HG03135 (cell line): ENCODE measurements around the gene FMN2.

ENCODE experiments used
- ATAC-seq: cut with Tn5 transposase; IDR thresholded peaks from one replicate; pipeline ENCODE4 v1.9.1; 2021; ENCODE audit warnings: mild to moderate bottlenecking, moderate library complexity; ENCODE audit not compliant: unreplicated experiment

FMN2 gene

GRCh38 chr1:240468656-240469055 lies 377.0 kb downstream of the FMN2 start:
- no peak for ATAC-seq

GRCh38 chr1:240474133-240474614 lies 382.5 kb downstream of the FMN2 start:
- ATAC-seq: no peak

DNA sequence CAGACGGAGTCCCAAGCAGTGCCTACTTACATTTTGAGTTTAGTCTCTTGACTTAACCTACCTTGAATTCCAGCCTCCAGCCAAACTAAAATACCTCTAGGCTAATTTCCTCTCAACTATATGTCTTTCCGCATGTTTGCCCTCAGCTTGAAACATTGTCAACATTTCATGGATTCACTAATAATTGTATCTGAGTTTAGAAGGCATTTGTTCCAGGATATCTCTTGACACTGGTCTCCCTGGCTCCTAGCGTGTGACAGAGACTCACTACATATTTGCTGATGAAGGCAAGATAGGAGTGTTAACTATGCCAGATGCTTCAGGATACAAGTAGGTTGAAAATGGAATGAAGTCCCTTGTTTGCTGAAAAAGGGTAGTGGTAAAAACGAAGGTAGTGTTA lies 384.1 kb downstream of the FMN2 start:
- no peak for ATAC-seq

DNA sequence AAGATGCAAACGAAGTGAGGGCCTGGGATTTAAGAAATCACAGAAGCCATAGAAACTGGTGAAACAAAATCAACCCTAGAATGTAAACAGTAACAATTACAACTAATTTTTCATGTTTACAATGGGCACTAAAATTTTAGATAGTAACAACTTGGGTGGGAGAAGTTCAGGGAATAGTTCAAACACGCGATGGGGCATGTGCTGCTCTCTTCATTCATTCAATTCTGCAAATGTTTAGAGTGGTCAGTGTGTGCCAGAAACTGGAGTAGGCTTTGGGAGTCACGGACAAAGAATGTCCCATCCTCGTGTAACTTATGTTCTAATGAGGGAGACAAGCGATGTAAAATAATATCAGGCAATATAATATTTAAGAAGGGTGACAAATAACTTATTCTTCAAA lies 386.9 kb downstream of the FMN2 start:
- no peak for ATAC-seq

GRCh38 chr1:240484804-240485443 lies 393.2 kb downstream of the FMN2 start:
- no peak for ATAC-seq

GRCh38 chr1:240486611-240487010 lies 394.9 kb downstream of the FMN2 start:
- ATAC-seq: no peak

- no peak for ATAC-seq
Observed at GRCh38 chr1:240487493-240487892, 395.8 kb downstream of the FMN2 start.

DNA sequence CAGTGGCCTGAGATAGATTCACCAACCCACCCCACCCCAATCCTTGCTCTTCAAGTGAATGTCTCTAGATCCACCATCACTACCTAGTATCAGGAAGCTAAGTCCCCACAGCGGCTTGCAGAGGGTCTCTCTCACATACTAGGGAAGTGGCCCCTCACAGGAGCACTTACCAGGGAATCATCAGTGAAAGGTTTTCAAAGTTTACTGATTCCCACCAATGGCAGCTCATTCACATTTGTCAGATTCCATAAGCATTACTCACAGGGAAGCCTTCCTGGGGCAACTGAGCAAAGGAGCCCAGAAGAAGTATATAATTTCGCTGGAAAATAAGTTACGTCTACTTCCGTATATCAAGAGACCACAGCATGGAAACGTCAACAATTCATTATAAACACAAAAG lies 399.5 kb downstream of the FMN2 start:
- no peak for ATAC-seq

DNA sequence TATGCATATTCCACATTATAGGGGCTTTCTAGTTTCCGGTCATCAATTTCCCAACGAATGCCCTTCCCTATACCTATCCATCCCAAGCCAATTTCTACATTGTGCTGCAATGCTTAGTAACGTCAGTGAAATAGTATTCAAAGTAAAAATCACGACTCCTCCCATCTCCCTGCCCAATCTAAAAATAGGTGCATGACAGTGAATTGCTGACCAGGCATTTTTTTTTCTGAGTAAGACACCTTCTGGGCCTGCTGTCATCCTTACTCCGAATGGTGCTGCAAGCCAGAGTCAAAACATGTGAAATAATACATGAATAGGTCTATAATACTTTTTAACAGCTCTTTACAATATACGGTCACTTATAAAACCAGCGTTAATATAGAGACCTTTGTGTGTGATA lies 400.1 kb downstream of the FMN2 start:
- ATAC-seq: no peak

GRCh38 chr1:240492832-240493440 lies 401.3 kb downstream of the FMN2 start:
- no peak for ATAC-seq

DNA sequence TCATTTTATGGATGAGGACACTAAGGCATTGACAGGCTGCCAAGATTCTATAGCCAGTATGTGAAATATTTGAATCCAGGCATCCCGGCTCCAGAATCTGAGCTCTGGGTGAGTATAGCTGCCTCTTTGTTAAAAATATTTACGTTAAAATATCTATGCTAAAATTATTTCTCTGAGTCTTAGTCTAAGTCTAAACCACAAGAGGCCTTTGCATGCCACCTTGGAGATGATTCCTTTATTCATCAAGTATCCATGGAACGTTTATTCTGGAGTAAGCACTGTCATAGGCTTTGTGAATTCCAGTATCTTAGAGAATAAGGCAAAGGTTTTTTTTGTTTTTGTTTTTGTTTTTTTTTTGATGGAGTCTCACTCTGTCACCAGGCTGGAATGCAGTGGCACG lies 403.9 kb downstream of the FMN2 start:
- ATAC-seq: no peak

DNA sequence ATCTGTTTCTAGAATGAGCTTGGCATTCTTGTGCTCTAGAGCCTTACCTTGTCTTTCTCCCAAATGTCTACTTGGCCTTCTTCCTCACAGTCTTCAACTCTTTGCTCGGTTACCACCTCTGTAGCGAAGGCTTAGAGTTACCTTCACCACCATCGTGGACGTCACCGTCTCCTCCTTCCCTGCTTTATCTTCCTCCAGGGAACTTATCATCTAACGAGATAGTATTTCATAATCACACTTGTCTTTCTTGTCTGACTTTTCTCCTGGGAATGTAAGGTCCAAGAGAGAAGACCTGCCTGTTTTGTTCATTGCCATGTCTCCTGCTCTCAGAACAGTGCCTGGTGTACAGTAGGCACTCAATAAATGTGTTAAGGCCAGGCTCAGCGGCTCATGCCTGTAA lies 404.7 kb downstream of the FMN2 start:
- no peak for ATAC-seq

- no peak for ATAC-seq
Observed at GRCh38 chr1:240496941-240497340, 405.3 kb downstream of the FMN2 start.

DNA sequence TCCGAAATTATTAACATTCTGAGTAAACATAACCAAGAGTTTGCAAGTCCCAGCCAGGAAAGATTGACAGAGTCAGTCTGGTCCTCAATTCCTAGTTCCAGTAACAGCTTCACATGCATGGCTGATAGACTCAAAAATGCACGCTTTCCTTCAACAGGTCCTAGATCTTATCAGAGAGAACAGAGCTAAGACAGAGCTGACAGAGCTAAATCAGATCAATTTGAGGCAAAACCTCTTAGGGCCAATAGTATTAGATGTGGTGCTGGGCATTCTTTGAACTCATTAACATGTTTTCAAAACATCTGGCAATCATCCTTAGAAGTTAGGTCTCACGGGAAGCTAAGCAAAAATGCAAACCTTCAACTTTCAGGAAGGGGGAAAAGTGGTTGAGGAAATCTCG lies 406.2 kb downstream of the FMN2 start:
- ATAC-seq: no peak

DNA sequence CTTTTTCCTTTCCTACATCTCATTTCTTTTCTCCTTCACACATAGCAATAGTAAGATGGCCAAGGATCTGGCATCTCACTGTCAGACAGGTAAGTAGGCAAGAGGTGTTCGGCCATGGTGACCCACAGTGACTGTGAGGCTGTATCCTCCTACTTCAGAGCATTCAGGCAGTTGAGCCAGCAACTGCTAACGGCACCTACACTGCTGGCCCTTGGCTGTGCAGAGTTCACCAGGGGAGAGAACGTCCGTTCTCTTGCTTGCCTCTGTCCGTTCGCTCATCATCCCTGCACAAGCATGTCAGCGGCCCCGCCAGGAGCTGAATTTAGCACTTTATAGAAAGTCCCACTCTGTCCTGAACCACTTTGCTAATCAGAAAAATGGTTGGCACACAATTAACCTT lies 406.7 kb downstream of the FMN2 start:
- ATAC-seq: no peak

GRCh38 chr1:240499012-240499411 lies 407.3 kb downstream of the FMN2 start:
- no peak for ATAC-seq

DNA sequence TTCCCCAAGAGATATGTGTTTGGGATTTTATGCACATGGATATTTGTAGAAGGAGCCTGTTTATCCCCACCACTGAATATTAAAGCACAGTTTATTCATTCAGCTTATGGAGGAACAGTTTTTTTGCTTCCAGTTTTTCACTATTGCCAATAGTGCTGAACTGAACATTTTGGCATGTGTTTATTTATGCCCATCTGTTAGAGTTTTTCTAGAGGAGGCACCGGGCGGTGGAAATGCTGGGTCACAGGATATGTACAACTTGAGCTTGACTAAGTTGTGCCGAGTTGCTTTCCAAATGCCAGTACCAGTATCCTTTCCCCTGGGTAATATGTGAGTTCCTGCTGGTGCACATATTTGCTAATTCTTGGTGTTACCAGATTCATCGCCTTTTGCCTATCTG lies 409.0 kb downstream of the FMN2 start:
- no peak for ATAC-seq

GRCh38 chr1:240501115-240501514 lies 409.4 kb downstream of the FMN2 start:
- ATAC-seq: no peak

DNA sequence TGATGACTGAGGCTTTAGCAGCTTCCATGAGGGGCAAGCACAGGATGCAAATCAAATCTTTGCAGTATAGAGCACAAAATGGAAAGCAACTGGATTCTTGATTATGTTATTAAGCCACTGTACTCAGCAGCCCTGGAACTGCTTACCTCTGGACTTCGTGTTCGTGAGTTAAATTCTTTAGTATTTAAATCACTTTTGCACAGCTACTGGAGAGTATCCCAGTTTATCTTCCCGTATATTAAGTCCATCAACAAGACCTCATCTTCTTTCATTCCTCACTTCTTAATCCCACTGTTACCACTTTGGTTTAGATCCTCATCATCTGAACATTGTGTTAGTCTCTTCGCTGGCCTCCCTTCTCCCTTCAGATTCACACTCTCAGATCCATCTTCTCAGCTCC lies 411.4 kb downstream of the FMN2 start:
- ATAC-seq: no peak

DNA sequence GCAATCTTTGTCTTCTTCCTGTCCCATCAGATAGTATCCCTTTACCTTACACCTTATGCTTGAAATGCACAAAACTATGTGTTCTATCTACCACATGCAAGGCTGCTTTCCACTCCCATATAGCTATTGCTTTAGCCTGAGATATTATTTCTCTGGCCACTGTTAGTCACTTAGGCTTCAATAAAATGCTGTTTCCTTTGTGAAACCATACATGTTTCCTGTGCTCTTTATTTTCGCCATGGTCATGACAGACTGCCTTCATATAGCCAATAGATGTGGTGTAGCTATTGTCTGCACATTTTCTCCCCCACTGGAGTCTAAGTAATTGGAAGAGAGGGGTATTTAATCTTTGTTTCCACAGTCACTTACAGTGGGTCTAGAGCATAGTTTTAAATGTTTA lies 411.9 kb downstream of the FMN2 start:
- no peak for ATAC-seq

GRCh38 chr1:240506176-240506575 lies 414.5 kb downstream of the FMN2 start:
- ATAC-seq: no peak

- ATAC-seq: no peak
Observed at GRCh38 chr1:240508201-240508600, 416.5 kb downstream of the FMN2 start.

DNA sequence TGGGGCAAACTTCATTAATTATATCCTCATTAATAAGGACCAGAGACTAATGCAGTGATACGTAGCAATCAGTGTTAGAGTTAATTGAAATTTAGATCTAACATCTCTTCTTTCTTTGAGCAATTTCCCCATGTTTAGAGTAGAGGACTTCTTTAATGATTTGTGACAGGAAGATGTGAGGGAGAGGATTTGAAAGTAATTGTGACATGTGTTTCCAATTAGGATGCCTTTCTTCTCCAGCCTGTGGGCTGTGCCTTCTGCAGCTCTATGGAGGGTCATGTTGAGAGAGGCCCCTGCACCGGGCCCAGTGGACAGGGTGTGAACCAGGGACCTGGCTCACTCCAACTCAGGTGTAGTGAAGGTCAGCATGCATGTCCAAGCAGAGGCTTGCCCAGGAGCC lies 417.3 kb downstream of the FMN2 start:
- ATAC-seq: no peak
